ENCODE data around the gene XPO5. TPM values are rescaled to one million over a fixed set of nuclear protein-coding genes. Genes with fewer than 3 reads are reported as not detected.

Gene XPO5
- total and polyA plus RNA-seq, 7 donors: 3.0 to 53.7 (median 13.7) TPM

GRCh38 chr6:43588194-43588593 lies 12.4 kb upstream of the XPO5 start:
- Histone ChIP-seq H3K36me3 (peaks cover 0 to 68% (median 19%) of the 10 kb centered on the region in 4 donors), H3K27ac (no peak overlapping the region), H3K27me3 (no peaks in the 10 kb centered on the region), H3K4me1 (no peaks in the 10 kb centered on the region), H3K9me3 (no peaks in the 10 kb centered on the region), H3K4me3 (no peak overlapping the region)
- TF ChIP-seq EP300 (IDR thresholded peaks at IDR 0.05): no peak
- no peak for TF ChIP-seq CTCF (IDR thresholded peaks at IDR 0.05)
- no peak for TF ChIP-seq POLR2A (IDR thresholded peaks at IDR 0.05)
- TF ChIP-seq POLR2AphosphoS5 (IDR thresholded peaks at IDR 0.05): no peak
- DNase-seq: no peak
- 98% methylated on average over 5 of the region's 5 CpGs for WGBS, 2 donors
- intact Hi-C loops (cut with DNase I): no loop called here

- TF ChIP-seq CTCF (IDR thresholded peaks at IDR 0.05): no peak
- TF ChIP-seq POLR2AphosphoS5 (IDR thresholded peaks at IDR 0.05): no peak
- no peak for TF ChIP-seq EP300 (IDR thresholded peaks at IDR 0.05)
- TF ChIP-seq POLR2A (IDR thresholded peaks at IDR 0.05): no peak
- Histone ChIP-seq H3K36me3 (peaks cover 0 to 78% (median 19%) of the 10 kb centered on the region in 4 donors), H3K9me3 (no peaks in the 10 kb centered on the region), H3K4me3 (no peak overlapping the region), H3K27me3 (no peaks in the 10 kb centered on the region), H3K4me1 (no peaks in the 10 kb centered on the region), H3K27ac (no peak overlapping the region)
- intact Hi-C loops (cut with DNase I): no loop called here
- WGBS, 2 donors: 87 to 91% methylated on average over 7 of the region's 7 CpGs
- no peak for DNase-seq
Observed at GRCh38 chr6:43584892-43585570, 9.2 kb upstream of the XPO5 start.

- Histone ChIP-seq H3K9me3 (no peaks in the 10 kb centered on the region), H3K4me3 (no peak overlapping the region), H3K4me1 (peaks cover 0 to 5% (median under 1%) of the 10 kb centered on the region in 4 donors), H3K27ac (no peak overlapping the region), H3K36me3 (peaks cover 0 to 58% (median 19%) of the 10 kb centered on the region in 4 donors), H3K27me3 (no peaks in the 10 kb centered on the region)
- DNase-seq: no peak
- TF ChIP-seq EP300 (IDR thresholded peaks at IDR 0.05): no peak
- TF ChIP-seq CTCF (IDR thresholded peaks at IDR 0.05): no peak
- TF ChIP-seq POLR2A (IDR thresholded peaks at IDR 0.05): no peak
- no peak for TF ChIP-seq POLR2AphosphoS5 (IDR thresholded peaks at IDR 0.05)
- WGBS, 2 donors: 87 to 89% methylated on average over 5 of the region's 5 CpGs
- intact Hi-C loops (cut with DNase I): no loop called here
Observed at GRCh38 chr6:43582911-43583310, 7.1 kb upstream of the XPO5 start.

- intact Hi-C loops (cut with DNase I): no loop called here
- WGBS, 2 donors: 91 to 94% methylated on average over 2 of the region's 2 CpGs
- H3K27ac ChIP-seq: no peak overlapping the region
Observed at GRCh38 chr6:43579171-43579570, 3.3 kb upstream of the XPO5 start.

More at GRCh38 chr6:43579171-43579570, 3.3 kb upstream of the XPO5 start:
- TF ChIP-seq CTCF (IDR thresholded peaks at IDR 0.05) (no peak), POLR2AphosphoS5 (IDR thresholded peaks at IDR 0.05) (no peak), POLR2A (IDR thresholded peaks at IDR 0.05) (no peak), EP300 (IDR thresholded peaks at IDR 0.05) (no peak)
- Histone ChIP-seq H3K27me3 (no peaks in the 10 kb centered on the region), H3K4me1 (peaks cover 0 to 31% (median 22%) of the 10 kb centered on the region in 4 donors), H3K9me3 (no peaks in the 10 kb centered on the region), H3K4me3 (no peak overlapping the region), H3K36me3 (peaks cover 0 to 21% (median 3%) of the 10 kb centered on the region in 4 donors)
- DNase-seq: no peak

Measured in sigmoid colon (tissue), 7 donors.